ENCODE measurements around the gene KRTAP5-1. TPM values are rescaled to one million over a fixed set of nuclear protein-coding genes. Genes with fewer than 3 reads are reported as not detected.
"Not testable (repeated sequence)": the region's sequence is repeated elsewhere in the genome, so short reads cannot be mapped to it uniquely, and the experiment has no call there.

Gene KRTAP5-1
- polyA plus RNA-seq, 3 donors = not detected

DNA sequence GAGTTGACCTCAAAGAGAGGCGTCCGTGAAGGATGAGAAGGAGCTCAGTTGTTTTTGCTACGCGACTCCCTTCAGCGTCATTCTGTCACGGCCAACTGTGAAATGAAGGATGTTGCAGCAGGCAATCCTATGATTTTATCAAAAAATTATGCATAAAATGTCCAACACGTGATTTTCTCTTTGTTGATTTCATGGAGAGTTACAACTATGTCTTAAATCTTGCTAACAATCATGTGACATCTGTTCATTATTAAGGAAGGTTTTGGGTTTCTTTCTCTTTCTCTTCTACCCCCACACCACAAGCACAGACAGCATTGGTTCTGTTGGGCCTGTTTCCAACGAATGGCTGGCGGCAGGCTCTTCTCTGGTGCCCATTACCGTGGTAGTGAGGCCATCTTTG is 33.1 kb upstream of the KRTAP5-1 start:
- peaks cover 0 to 6% (median 2%) of the 10 kb centered on the region in 7 donors for H3K9me3 Mint-ChIP-seq
- no peak overlapping the region for H3K27ac Mint-ChIP-seq
- intact Hi-C loops (cut with micrococcal nuclease) = no loop called here

DNA sequence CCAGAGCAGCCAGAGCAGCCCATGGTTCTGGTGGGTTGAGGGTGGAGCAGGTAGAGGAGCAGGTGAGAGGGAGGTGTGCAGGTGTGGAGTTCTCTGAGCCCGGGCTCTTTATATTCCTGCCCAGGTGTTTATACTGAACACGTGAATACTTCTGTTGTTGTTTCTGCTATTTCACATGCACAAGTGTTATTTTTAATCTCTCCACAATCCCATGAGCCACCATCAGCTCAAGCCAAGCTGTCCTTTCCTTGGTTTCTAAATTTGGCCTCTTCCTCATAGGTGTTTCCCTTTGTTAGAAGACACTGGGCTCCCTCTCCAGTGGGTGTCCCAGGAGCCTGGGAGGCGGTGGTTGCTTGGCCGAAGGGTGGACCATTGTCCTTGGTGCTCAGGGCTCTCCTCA is 23.3 kb upstream of the KRTAP5-1 start, which contains the start of gene KRTAP5-3:
Gene KRTAP5-3 (minus strand): TSS at position 101 of the 400 bp plus-strand sequence. CDS start 78 bp downstream, at position 23.
- DNase-seq = no peak
- WGBS (ENCODE audit: insufficient coverage) = 92% methylated on average over 2 of the region's 4 CpGs
- Mint-ChIP-seq H3K4me1 (no peaks in the 10 kb centered on the region), H3K36me3 (no peaks in the 10 kb centered on the region), H3K9me3 (peaks cover 0 to 8% (median 4%) of the 10 kb centered on the region in 7 donors), H3K27me3 (ENCODE audit: low read depth in 3 of 3) (peaks cover 13 to 26% (median 25%) of the 10 kb centered on the region in 3 donors), H3K27ac (peak within 1 kb of the TSS in 1 of 7 donors; percentile 43), H3K4me3 (no peak within 1 kb of the TSS)
- TF ChIP-seq, protein P1, sequence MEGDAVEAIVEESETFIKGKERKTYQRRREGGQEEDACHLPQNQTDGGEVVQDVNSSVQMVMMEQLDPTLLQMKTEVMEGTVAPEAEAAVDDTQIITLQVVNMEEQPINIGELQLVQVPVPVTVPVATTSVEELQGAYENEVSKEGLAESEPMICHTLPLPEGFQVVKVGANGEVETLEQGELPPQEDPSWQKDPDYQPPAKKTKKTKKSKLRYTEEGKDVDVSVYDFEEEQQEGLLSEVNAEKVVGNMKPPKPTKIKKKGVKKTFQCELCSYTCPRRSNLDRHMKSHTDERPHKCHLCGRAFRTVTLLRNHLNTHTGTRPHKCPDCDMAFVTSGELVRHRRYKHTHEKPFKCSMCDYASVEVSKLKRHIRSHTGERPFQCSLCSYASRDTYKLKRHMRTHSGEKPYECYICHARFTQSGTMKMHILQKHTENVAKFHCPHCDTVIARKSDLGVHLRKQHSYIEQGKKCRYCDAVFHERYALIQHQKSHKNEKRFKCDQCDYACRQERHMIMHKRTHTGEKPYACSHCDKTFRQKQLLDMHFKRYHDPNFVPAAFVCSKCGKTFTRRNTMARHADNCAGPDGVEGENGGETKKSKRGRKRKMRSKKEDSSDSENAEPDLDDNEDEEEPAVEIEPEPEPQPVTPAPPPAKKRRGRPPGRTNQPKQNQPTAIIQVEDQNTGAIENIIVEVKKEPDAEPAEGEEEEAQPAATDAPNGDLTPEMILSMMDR (IDR thresholded peaks at IDR 0.05) = no peak
- Histone ChIP-seq H3K36me3 (replicated peaks in 1 of 2; ENCODE audit: control insufficient read depth in 1 of 2, insufficient read depth in 2 of 2, low read length in 2 of 2) (no peaks in the 10 kb centered on the region), H3K9me3 (replicated peaks in 1 of 2; ENCODE audit: control insufficient read depth in 1 of 2, insufficient read depth in 1 of 2, low read length in 2 of 2) (no peaks in the 10 kb centered on the region), H3K4me2 (replicated peaks; ENCODE audit: extremely low read depth, low read length, poor library complexity, severe bottlenecking) (no peak within 1 kb of the TSS), H3K4me3 (replicated peaks in 1 of 3; ENCODE audit: low read depth in 2 of 3, low read length in 3 of 3) (no peak within 1 kb of the TSS), H3K79me2 (ENCODE audit: insufficient read depth, low read length) (no peaks in the 10 kb centered on the region), H4K20me1 (ENCODE audit: insufficient read depth, low read length) (no peaks in the 10 kb centered on the region), H3K4me1 (ENCODE audit: control insufficient read depth in 1 of 2, insufficient read depth in 2 of 2, low read length in 2 of 2) (no peaks in the 10 kb centered on the region), H3K27me3 (ENCODE audit: control insufficient read depth in 2 of 2, insufficient read depth in 2 of 2, low read length in 2 of 2) (peaks cover 0 to 3% of the 10 kb centered on the region in 2 donors), H3K9ac (ENCODE audit: insufficient read depth, low read length, poor library complexity, severe bottlenecking) (no peak within 1 kb of the TSS), H2AFZ (ENCODE audit: insufficient read depth, low read depth, low read length, poor library complexity, severe bottlenecking) (no peak within 1 kb of the TSS), H3K27ac (ENCODE audit: low read depth in 1 of 2, low read length in 2 of 2) (no peak within 1 kb of the TSS)
- intact Hi-C loops (cut with micrococcal nuclease) = no loop called here

More for the DNA sequence above, 33.1 kb upstream of the KRTAP5-1 start:
- Histone ChIP-seq H3K9ac (ENCODE audit: insufficient read depth, low read length, poor library complexity, severe bottlenecking) (no peak overlapping the region), H3K4me2 (replicated peaks; ENCODE audit: extremely low read depth, low read length, poor library complexity, severe bottlenecking) (no peak overlapping the region), H3K79me2 (ENCODE audit: insufficient read depth, low read length) (no peaks in the 10 kb centered on the region), H4K20me1 (ENCODE audit: insufficient read depth, low read length) (no peaks in the 10 kb centered on the region), H3K9me3 (replicated peaks in 1 of 2; ENCODE audit: control insufficient read depth in 1 of 2, insufficient read depth in 1 of 2, low read length in 2 of 2) (peaks cover 0 to 4% of the 10 kb centered on the region in 2 donors), H3K4me3 (replicated peaks in 1 of 3; ENCODE audit: low read depth in 2 of 3, low read length in 3 of 3) (no peak overlapping the region), H3K36me3 (replicated peaks in 1 of 2; ENCODE audit: control insufficient read depth in 1 of 2, insufficient read depth in 2 of 2, low read length in 2 of 2) (no peaks in the 10 kb centered on the region), H3K27ac (ENCODE audit: low read depth in 1 of 2, low read length in 2 of 2) (no peak overlapping the region), H3K27me3 (ENCODE audit: control insufficient read depth in 2 of 2, insufficient read depth in 2 of 2, low read length in 2 of 2) (no peaks in the 10 kb centered on the region), H2AFZ (ENCODE audit: insufficient read depth, low read depth, low read length, poor library complexity, severe bottlenecking) (no peak overlapping the region), H3K4me1 (ENCODE audit: control insufficient read depth in 1 of 2, insufficient read depth in 2 of 2, low read length in 2 of 2) (no peaks in the 10 kb centered on the region)
- TF ChIP-seq, protein P1 (IDR thresholded peaks at IDR 0.05) = no peak
- no peak overlapping the region for H3K4me3 Mint-ChIP-seq
- peaks cover 16 to 26% (median 21%) of the 10 kb centered on the region in 3 donors for H3K27me3 Mint-ChIP-seq (ENCODE audit: low read depth in 3 of 3)
- 100% methylated on average over 8 of the region's 10 CpGs for WGBS (ENCODE audit: insufficient coverage)
- DNase-seq = no peak
- no peaks in the 10 kb centered on the region for H3K4me1 Mint-ChIP-seq
- no peaks in the 10 kb centered on the region for H3K36me3 Mint-ChIP-seq

DNA sequence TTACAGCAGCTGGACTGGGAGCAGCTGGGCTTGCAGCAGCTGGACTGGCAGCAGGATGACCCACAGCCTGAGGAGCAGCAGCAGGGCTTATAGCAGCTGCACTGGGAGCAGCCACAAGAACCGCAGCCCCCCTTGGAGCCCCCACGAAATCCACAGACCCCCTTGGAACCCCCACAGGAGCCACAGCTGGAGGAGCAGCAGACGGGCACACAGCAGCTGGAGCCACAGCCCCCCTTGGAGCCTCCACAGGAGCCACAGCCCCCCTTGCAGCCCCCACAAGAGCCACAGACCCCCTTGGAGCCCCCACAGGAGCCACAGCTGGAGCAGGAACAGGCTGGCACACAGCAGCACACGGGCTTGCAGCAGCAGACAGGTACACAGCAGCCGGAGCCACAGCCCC is 22.8 kb upstream of the KRTAP5-1 start:
- H3K9me3 Mint-ChIP-seq; H3K9ac ChIP-seq (ENCODE audit: insufficient read depth, low read length, poor library complexity, severe bottlenecking); DNase-seq; H3K4me1 ChIP-seq (ENCODE audit: control insufficient read depth in 1 of 2, insufficient read depth in 2 of 2, low read length in 2 of 2); H3K4me1 Mint-ChIP-seq; H3K36me3 Mint-ChIP-seq; intact Hi-C loops (cut with micrococcal nuclease); H3K27ac Mint-ChIP-seq; H3K4me3 Mint-ChIP-seq; H3K79me2 ChIP-seq (ENCODE audit: insufficient read depth, low read length); H3K27ac ChIP-seq (ENCODE audit: low read depth in 1 of 2, low read length in 2 of 2); H3K36me3 ChIP-seq (replicated peaks in 1 of 2; ENCODE audit: control insufficient read depth in 1 of 2, insufficient read depth in 2 of 2, low read length in 2 of 2); H3K4me2 ChIP-seq (replicated peaks; ENCODE audit: extremely low read depth, low read length, poor library complexity, severe bottlenecking); H3K27me3 ChIP-seq (ENCODE audit: control insufficient read depth in 2 of 2, insufficient read depth in 2 of 2, low read length in 2 of 2); H3K4me3 ChIP-seq (replicated peaks in 1 of 3; ENCODE audit: low read depth in 2 of 3, low read length in 3 of 3); H3K9me3 ChIP-seq (replicated peaks in 1 of 2; ENCODE audit: control insufficient read depth in 1 of 2, insufficient read depth in 1 of 2, low read length in 2 of 2); H2AFZ ChIP-seq (ENCODE audit: insufficient read depth, low read depth, low read length, poor library complexity, severe bottlenecking); H4K20me1 ChIP-seq (ENCODE audit: insufficient read depth, low read length): not testable (repeated sequence)
- 51% methylated on average over 4 of the region's 5 CpGs for WGBS (ENCODE audit: insufficient coverage)
- H3K27me3 Mint-ChIP-seq (ENCODE audit: low read depth in 3 of 3) = peaks cover 13 to 27% (median 26%) of the 10 kb centered on the region in 3 donors

Data from CD14-positive monocyte (primary cell).